IMR-90 (cell line): ENCODE measurements around the gene ZNF827. TPM values are rescaled to one million over a fixed set of nuclear protein-coding genes. Genes with fewer than 3 reads are reported as not detected.

Source experiments
- ATAC-seq: fragments of 200-7000 bp; cut with Tn5 transposase; 2 replicates; pipeline ENCODE4 v1.9.1; 2020; ENCODE audit warnings: low read depth, mild to moderate bottlenecking, moderate library complexity
- BruUV-seq: library from RNA; stranded (reverse); fragments of 400-500 nt; replicated peaks from 2 replicates; lab custom pipeline; 2021; lab: Mats Ljungman, UMichigan
- CTCF ChIA-PET: fragments of 300-600 bp; formaldehyde crosslinking; extraction: SDS; loops from one replicate; lab custom pipeline; 2021; ENCODE audit warnings: antibody characterized with exemption; lab: Yijun Ruan, JAX
- POLR2A ChIA-PET: fragments of 300-600 bp; sonication (Branson Sonifier 250); formaldehyde crosslinking; loops from one replicate; lab custom pipeline; 2022; ENCODE audit warnings: antibody characterized with exemption; ENCODE audit not compliant: unreplicated experiment; lab: Charles Lee
- DNase-seq: peaks from one replicate; pipeline ENCODE4 v3.0.0; 2013
- H2AFZ ChIP-seq: replicated peaks from 2 replicates; pipeline ENCODE3; 2013; ENCODE audit warnings: low read length, mild to moderate bottlenecking; ENCODE audit not compliant: poor library complexity
- H2AK5ac ChIP-seq: 2 replicates; pipeline ENCODE4 v1.6.1; 2013; ENCODE audit warnings: low read depth, low read length, inconsistent platforms
- H2AK9ac ChIP-seq: replicated peaks from 2 replicates; pipeline ENCODE3; 2013; ENCODE audit warnings: mild to moderate bottlenecking, low read depth, low read length, moderate library complexity; ENCODE audit not compliant: poor library complexity
- H2BK120ac ChIP-seq: 2 replicates; pipeline ENCODE4 v1.6.1; 2013; ENCODE audit warnings: low read depth, low read length, inconsistent platforms
- H2BK15ac ChIP-seq: 3 replicates; pipeline ENCODE4 v1.6.1; 2013; ENCODE audit warnings: low read depth, low read length, inconsistent platforms
- H2BK20ac ChIP-seq: 2 replicates; pipeline ENCODE4 v1.6.1; 2013; ENCODE audit warnings: low read depth, mild to moderate bottlenecking, inconsistent platforms, low read length, moderate library complexity
- H2BK5ac ChIP-seq: 2 replicates; pipeline ENCODE4 v1.6.1; 2013; ENCODE audit warnings: mild to moderate bottlenecking, low read depth, low read length, inconsistent platforms; ENCODE audit not compliant: poor library complexity, severe bottlenecking
- H3K14ac ChIP-seq: replicated peaks from 2 replicates; pipeline ENCODE4 v1.6.1; 2013; ENCODE audit warnings: low read depth, low read length, inconsistent platforms
- H3K18ac ChIP-seq: 2 replicates; pipeline ENCODE4 v1.6.1; 2013; ENCODE audit warnings: low read depth, low read length, control low read depth
- H3K23ac ChIP-seq: 2 replicates; pipeline ENCODE4 v1.6.1; 2013; ENCODE audit warnings: low read depth, low read length, inconsistent platforms
- H3K27ac ChIP-seq: 2 replicates; pipeline ENCODE4 v1.5.1; 2013; ENCODE audit warnings: mild to moderate bottlenecking, control low read depth, low read length; ENCODE audit not compliant: insufficient read depth
- H3K27me3 ChIP-seq: 2 replicates; pipeline ENCODE4 v1.6.1; 2013; ENCODE audit warnings: low read length; ENCODE audit not compliant: control insufficient read depth, insufficient read depth
- H3K36me3 ChIP-seq: 2 replicates; pipeline ENCODE4 v1.6.1; 2013; ENCODE audit warnings: low read length, mixed read lengths; ENCODE audit not compliant: control insufficient read depth, insufficient read depth
- H3K4ac ChIP-seq: 2 replicates; pipeline ENCODE4 v1.6.1; 2013; ENCODE audit warnings: low read depth, low read length, inconsistent platforms
- H3K4me1 ChIP-seq: 2 replicates; pipeline ENCODE4 v1.6.1; 2013; ENCODE audit warnings: low read length, mixed read lengths; ENCODE audit not compliant: control insufficient read depth, insufficient read depth
- H3K4me2 ChIP-seq: 2 replicates; pipeline ENCODE4 v1.6.1; 2013; ENCODE audit warnings: low read depth, mild to moderate bottlenecking, control low read depth, low read length, moderate library complexity
- H3K4me3 ChIP-seq: 2 replicates; pipeline ENCODE4 v1.5.1; 2013; ENCODE audit warnings: low read depth, mild to moderate bottlenecking, control low read depth, low read length, moderate library complexity; ENCODE audit not compliant: insufficient read depth
- H3K56ac ChIP-seq: 2 replicates; pipeline ENCODE4 v1.6.1; 2013; ENCODE audit warnings: low read length, inconsistent platforms; ENCODE audit not compliant: insufficient read depth; ENCODE audit errors: extremely low read depth
- H3K79me1 ChIP-seq, 2 experiments: 2 replicates each; pipeline ENCODE4 v1.6.1; 2013; ENCODE audit warnings: low read length in 2 of 2, inconsistent platforms in 1 of 2, low read depth in 1 of 2
- H3K9ac ChIP-seq: 2 replicates; pipeline ENCODE4 v1.6.1; 2013; ENCODE audit warnings: low read depth, low read length, control low read depth
- H3K9me1 ChIP-seq: 2 replicates; pipeline ENCODE4 v1.6.1; 2013; ENCODE audit warnings: low read length, inconsistent platforms; ENCODE audit not compliant: insufficient read depth
- H3K9me3 ChIP-seq: 2 replicates; pipeline ENCODE4 v1.6.1; 2013; ENCODE audit warnings: low read length; ENCODE audit not compliant: control insufficient read depth, insufficient read depth
- H4K20me1 ChIP-seq: 2 replicates; pipeline ENCODE4 v1.6.1; 2013; ENCODE audit warnings: low read length, inconsistent platforms; ENCODE audit not compliant: insufficient read depth
- H4K5ac ChIP-seq: 2 replicates; pipeline ENCODE4 v1.6.1; 2013; ENCODE audit warnings: mild to moderate bottlenecking, low read depth, low read length, control low read depth
- H4K8ac ChIP-seq, 2 experiments: 2 replicates each; pipeline ENCODE4 v1.6.1; 2013; ENCODE audit warnings: low read depth in 2 of 2, low read length in 2 of 2, control low read depth in 1 of 2, inconsistent platforms in 1 of 2
- H4K91ac ChIP-seq: 2 replicates; pipeline ENCODE4 v1.6.1; 2013; ENCODE audit warnings: low read depth, low read length, inconsistent platforms; ENCODE audit not compliant: insufficient read depth
- BHLHE40 ChIP-seq: fragments of 150-350 bp; IDR thresholded peaks from 2 replicates; pipeline ENCODE4 v1.6.1; 2016; ENCODE audit warnings: mild to moderate bottlenecking, low read depth, low read length
- MAFK ChIP-seq: IDR thresholded peaks from 2 replicates; pipeline ENCODE4 v1.6.1; 2012; ENCODE audit warnings: low read depth, low read length, improper control_type of control experiment
- MAZ ChIP-seq: IDR thresholded peaks from 2 replicates; pipeline ENCODE4 v1.6.1; 2012; ENCODE audit warnings: low read depth, mild to moderate bottlenecking, low read length, improper control_type of control experiment, moderate library complexity, borderline replicate concordance
- MXI1 ChIP-seq: IDR thresholded peaks from 2 replicates; pipeline ENCODE4 v1.6.1; 2012; ENCODE audit warnings: low read depth, mild to moderate bottlenecking, low read length, moderate library complexity, borderline replicate concordance
- RAD21 ChIP-seq: IDR thresholded peaks from 2 replicates; pipeline ENCODE4 v1.6.1; 2012; ENCODE audit warnings: low read length, improper control_type of control experiment
- RCOR1 ChIP-seq: IDR thresholded peaks from 2 replicates; pipeline ENCODE4 v1.6.1; 2012; ENCODE audit warnings: mild to moderate bottlenecking, low read length, improper control_type of control experiment; ENCODE audit not compliant: insufficient replicate concordance
- RFX5 ChIP-seq: IDR thresholded peaks from 2 replicates; pipeline ENCODE4 v1.8.0; 2012; ENCODE audit warnings: low read depth, mild to moderate bottlenecking, low read length, moderate library complexity
- WGBS, 2 experiments: methylation state at CpG; one replicate each; pipeline versions ENCODE4 v1.1.5 to v1.1.7; 2013; ENCODE audit warnings: missing lambda C conversion rate in 2 of 2; ENCODE audit not compliant: insufficient read length in 1 of 2; ENCODE audit errors: extremely low coverage in 2 of 2; 5-methylcytosine and 5-hydroxymethylcytosine counted together
- dilution Hi-C: fragments of 300-500 bp; cut with HindIII; formaldehyde crosslinking; loops from one replicate; pipeline ENCODE4 v1.14.3; 2018; ENCODE audit warnings: low sequenced_read_pairs; ENCODE audit not compliant: unreplicated experiment
- in situ Hi-C: fragments of 300-500 bp; cut with MboI; formaldehyde crosslinking; loops from 3 replicates; pipeline ENCODE4 v1.14.3; 2019; ENCODE audit warnings: low sequenced_read_pairs, inconsistent platforms, mixed read lengths
- intact Hi-C: fragments of 100-400 bp; cut with micrococcal nuclease; formaldehyde crosslinking; loops from 2 replicates; pipeline ENCODE4 v1.10.0; 2022
- polyA plus RNA-seq, 3 experiments: library from polyadenylated mRNA; depleted of rRNA; stranded (reverse); fragments of >200 nt; gene quantifications; 2 replicates each; pipeline ENCODE4 v1.2.3, GENCODE V29; 2012; ENCODE audit warnings: low replicate concordance in 1 of 3
- total RNA-seq: library from RNA; depleted of rRNA; stranded (reverse); fragments of >200 nt; gene quantifications from 2 replicates; pipeline ENCODE4 v1.2.3, GENCODE V29; 2012

The ZNF827 gene
- total and polyA plus RNA-seq, 2 of the 4 experiments (the other 2 are of a cell fraction): 6.6 to 31.7 TPM

- TF ChIP-seq RFX5: no peak
- no peak for TF ChIP-seq BHLHE40
- TF ChIP-seq MXI1: no peak
- TF ChIP-seq MAZ: no peak
- TF ChIP-seq MAFK: no peak
These were observed 36.1 kb downstream of the ZNF827 start (continued) for GRCh38 chr4:145902522-145902921.

GRCh38 chr4:145899886-145900460 is 38.6 kb downstream of the ZNF827 start:
- Histone ChIP-seq H3K4me2 (no peak overlapping the region), H3K79me1 (peaks cover 16 to 52% of the 10 kb centered on the region in 2 experiments), H4K20me1 (peaks cover 8% of the 10 kb centered on the region), H3K27ac (no peak overlapping the region), H3K36me3 (peaks cover 11% of the 10 kb centered on the region), H2BK15ac (no peak overlapping the region), H2AK9ac (no peak overlapping the region), H4K91ac (no peak overlapping the region), H3K4me1 (peaks cover 5% of the 10 kb centered on the region; the same call in 1 of the 2 replicates), H2BK5ac (no peak overlapping the region), H3K14ac (no peak overlapping the region), H3K4me3 (no peak overlapping the region), H3K9me3 (no peaks in the 10 kb centered on the region), H3K56ac (no peak overlapping the region), H3K4ac (no peak overlapping the region), H3K27me3 (no peaks in the 10 kb centered on the region), H3K23ac (no peak overlapping the region), H2AFZ (no peak overlapping the region), H3K9ac (no peak overlapping the region), H2BK120ac (no peak overlapping the region), H2BK20ac (no peak overlapping the region), H3K9me1 (peaks cover 16% of the 10 kb centered on the region), H2AK5ac (no peak overlapping the region), H3K18ac (no peak overlapping the region), H4K5ac (no peak overlapping the region), H4K8ac (no peak overlapping the region)
- 51% methylated on average over 2 of the region's 4 CpGs; no CpG with 5 or more reads in 1 of the 2 experiments for WGBS, 2 experiments
- in situ Hi-C loops (no loop called here), intact Hi-C loops (no loop called here), dilution Hi-C loops (no loop called here)
- DNase-seq (no peak), ATAC-seq (no peak)
- BruUV-seq: no TSS peak
- ChIA-PET POLR2A (no interaction called here), CTCF (no interaction called here)
- TF ChIP-seq RCOR1: no peak
- no peak for TF ChIP-seq RAD21
